K562 (cell line): ENCODE data around the gene KCNC3. TPM values are rescaled to one million over a fixed set of nuclear protein-coding genes. Genes with fewer than 3 reads are reported as not detected.

Experiments used
- ATAC-seq: fragments of 200-7000 bp; cut with Tn5 transposase; 3 replicates; pipeline ENCODE4 v1.9.1; 2020; ENCODE audit warnings: moderate library complexity
- BruUV-seq: library from RNA; stranded (reverse); fragments of 400-500 nt; replicated peaks from 2 replicates; lab custom pipeline; 2021; lab: Mats Ljungman, UMichigan
- CTCF ChIA-PET: fragments of 300-600 bp; formaldehyde crosslinking; extraction: SDS; loops from one replicate; lab custom pipeline; 2021; ENCODE audit warnings: low intra/inter-chr PET ratio; lab: Yijun Ruan, JAX
- POLR2A ChIA-PET: fragments of 300-600, 350-650 bp; sonication (Branson Sonifier 250); formaldehyde crosslinking; extraction: SDS; loops from one replicate; lab custom pipeline; 2021; ENCODE audit warnings: antibody characterized with exemption, inconsistent platforms; lab: Yijun Ruan, JAX
- DNase-seq, 4 experiments: peaks; one replicate each; pipeline versions ENCODE4 v3.0.0 to v3.0.0-alpha.2; 2011 to 2018; ENCODE audit warnings: low spot score in 3 of 4, mixed read lengths in 3 of 4; ENCODE audit errors: extremely low read depth in 1 of 4
- FAIRE-seq: peaks from 2 replicates; lab custom pipeline; 2011; peaks lifted over from hg19 to GRCh38; lab: Jason Lieb, UNC
- H2AFZ ChIP-seq: 2 replicates; pipeline ENCODE4 v1.6.0; 2011; ENCODE audit warnings: low read depth, low read length, control low read depth, inconsistent platforms
- H3K27ac ChIP-seq: fragments of 200-600 bp; 3 replicates; pipeline ENCODE4 v1.8.0; 2011; ENCODE audit warnings: low read depth, mild to moderate bottlenecking, control low read depth, inconsistent platforms, low read length, moderate library complexity, mixed read lengths; ENCODE audit errors: extremely low read depth
- H3K27me3 ChIP-seq, 2 experiments: fragments of 300-600 bp in 1 of 2; 2 replicates in 1 of 2; 3 replicates in 1 of 2; pipeline versions ENCODE4 v1.6.0 to v1.8.0; 2011; ENCODE audit warnings: inconsistent platforms in 2 of 2, low read length in 2 of 2, mild to moderate bottlenecking in 1 of 2, mixed read lengths in 1 of 2, moderate library complexity in 1 of 2; ENCODE audit not compliant: control insufficient read depth in 2 of 2, insufficient read depth in 2 of 2
- H3K36me3 ChIP-seq: fragments of 300-600 bp; 3 replicates; pipeline ENCODE4 v1.8.0; 2011; ENCODE audit warnings: mild to moderate bottlenecking, low read length, inconsistent platforms; ENCODE audit not compliant: control insufficient read depth, insufficient read depth
- H3K4me1 ChIP-seq, 2 experiments: fragments of 200-600 bp in 1 of 2; replicated peaks in 1 of 2; 2 replicates in 1 of 2; 3 replicates in 1 of 2; pipeline versions ENCODE4 v1.5.1 to v1.8.0; 2011; ENCODE audit warnings: inconsistent platforms in 2 of 2, low read length in 2 of 2, mild to moderate bottlenecking in 1 of 2, mixed read lengths in 1 of 2, moderate library complexity in 1 of 2; ENCODE audit not compliant: control insufficient read depth in 2 of 2, insufficient read depth in 2 of 2
- H3K4me2 ChIP-seq: 2 replicates; pipeline ENCODE4 v1.6.1; 2011; ENCODE audit warnings: low read length, control low read depth, inconsistent platforms, mixed read lengths; ENCODE audit not compliant: insufficient read depth
- H3K4me3 ChIP-seq: fragments of 200-600 bp; sonication (generic), shearing (Covaris generic); 2 replicates; pipeline ENCODE4 v1.5.1; 2016; ENCODE audit warnings: control low read depth, inconsistent platforms
- H3K79me2 ChIP-seq: fragments of 200-600 bp; 3 replicates; pipeline ENCODE4 v1.8.0; 2011; ENCODE audit warnings: low read length, inconsistent platforms; ENCODE audit not compliant: control insufficient read depth, insufficient read depth
- H3K9ac ChIP-seq, 2 experiments: 2 replicates each; pipeline versions ENCODE4 v1.6.0 to v1.6.1; 2011; ENCODE audit warnings: low read depth in 2 of 2, low read length in 2 of 2, control low read depth in 1 of 2, inconsistent platforms in 1 of 2, mild to moderate bottlenecking in 1 of 2, mixed read lengths in 1 of 2; ENCODE audit not compliant: insufficient read depth in 1 of 2
- H3K9me1 ChIP-seq: one replicate; pipeline ENCODE4 v1.6.0; 2011; ENCODE audit warnings: inconsistent platforms, mild to moderate bottlenecking, low read length, moderate library complexity; ENCODE audit not compliant: control insufficient read depth, insufficient read depth
- H3K9me3 ChIP-seq: replicated peaks from 2 replicates; pipeline ENCODE4 v1.5.1; 2011; ENCODE audit warnings: low read depth, low read length, inconsistent platforms; ENCODE audit not compliant: control insufficient read depth, insufficient read depth
- H4K20me1 ChIP-seq: replicated peaks from 2 replicates; pipeline ENCODE4 v1.6.1; 2011; ENCODE audit warnings: low read length, inconsistent platforms, mixed read lengths; ENCODE audit not compliant: control insufficient read depth, insufficient read depth
- CTCF ChIP-seq, 3 experiments: IDR thresholded peaks in 2 of 3; conservative IDR thresholded peaks in 1 of 3; 2 replicates each; pipeline ENCODE4 v1.5.1; 2011 to 2012; ENCODE audit warnings: low read length in 3 of 3, mild to moderate bottlenecking in 3 of 3, control low read depth in 2 of 3, improper control_type of control experiment in 1 of 3, inconsistent platforms in 1 of 3, low read depth in 1 of 3, mixed read lengths in 1 of 3, moderate library complexity in 1 of 3; ENCODE audit not compliant: insufficient read depth in 2 of 3
- ZC3H4 ChIP-seq: sonication (generic); formaldehyde crosslinking; IDR thresholded peaks from 2 replicates; pipeline ENCODE4 v1.9.0; 2021; ENCODE audit warnings: missing genetic modification reagents, borderline replicate concordance
- WGBS: fragments of 100-300 bp; shearing (Covaris generic); methylation state at CpG from one replicate; pipeline ENCODE4 v1.1.6; 2016; ENCODE audit warnings: low coverage, mixed read lengths; ENCODE audit not compliant: insufficient coverage; ENCODE audit errors: missing lambda C conversion rate; 5-methylcytosine and 5-hydroxymethylcytosine counted together
- in situ Hi-C: fragments of 300-500 bp; cut with MboI; formaldehyde crosslinking; loops from 4 replicates; pipeline ENCODE4 v1.15.0; 2018; ENCODE audit warnings: inconsistent platforms, mixed read lengths
- intact Hi-C: fragments of 100-400 bp; cut with micrococcal nuclease; formaldehyde crosslinking; loops from 2 replicates; pipeline ENCODE4 v1.14.2; 2022
- polyA plus RNA-seq, 8 experiments: library from polyadenylated mRNA; depleted of rRNA in 4 of 8; stranded (reverse) in 5 of 8; unstranded in 3 of 8; fragments of >200 nt; fragmentation: Nextera tagmentation in 2 of 8; fragmentation: Illumina TruSeq in 1 of 8; extraction: Ambion mirVana in 2 of 8; extraction: Trizol in 1 of 8; gene quantifications; 2 replicates each; pipeline versions ENCODE4 v1.2.1 to v1.2.3, GENCODE V29; 2011 to 2014; ENCODE audit warnings: inconsistent platforms in 1 of 8, missing spikeins in 1 of 8
- total RNA-seq, 7 experiments: library from RNA; depleted of rRNA in 6 of 7; stranded (reverse); fragments of >200 nt in 6 of 7; fragmentation: Illumina TruSeq in 2 of 7; extraction: Trizol in 2 of 7; gene quantifications; 2 replicates each; pipeline versions ENCODE4 v1.2.1 to v1.2.3, GENCODE V29; 2011 to 2021; ENCODE audit warnings: low replicate concordance in 1 of 7
- TF ChIP-seq, protein P1 (sequence below): IDR thresholded peaks from 2 replicates; pipeline ENCODE4 v1.6.1; 2011; ENCODE audit warnings: borderline replicate concordance, low read depth, mild to moderate bottlenecking, moderate library complexity, low read length; ENCODE audit not compliant: insufficient read depth, poor library complexity, severe bottlenecking
- TF ChIP-seq, protein P2 (sequence below): sonication (generic); formaldehyde crosslinking; IDR thresholded peaks from 2 replicates; pipeline ENCODE4 v1.8.1; 2023; ENCODE audit warnings: mild to moderate bottlenecking, missing genetic modification reagents

KCNC3 gene
- total and polyA plus RNA-seq, 9 of the 15 experiments (the other 6 are each of a cell fraction or from before 2014, with no cell fraction given): 0.03 to 26.2 (median 2.0) TPM

GRCh38 chr19:50276370-50277063 is 52.7 kb downstream of the KCNC3 start:
- no peak overlapping the region for H3K9ac ChIP-seq
- peaks cover 2% of the 10 kb centered on the region for H3K9me1 ChIP-seq
- H3K9me3 ChIP-seq: no peaks in the 10 kb centered on the region
- no peak overlapping the region for H3K4me2 ChIP-seq
- TF ChIP-seq ZC3H4 (CRISPR knock-in tag) (no peak), CTCF (IDR thresholded peaks at IDR 0.05 in 2 of 3, conservative IDR thresholded peaks at IDR 0.05 in 1 of 3; ENCODE audit: insufficient read depth in 2 of 3, low read depth in 1 of 3, low read length in 3 of 3) (peak; percentile 17 to 60 (median 39); a peak in 4 of 6 replicates)
- TF ChIP-seq, protein P1, sequence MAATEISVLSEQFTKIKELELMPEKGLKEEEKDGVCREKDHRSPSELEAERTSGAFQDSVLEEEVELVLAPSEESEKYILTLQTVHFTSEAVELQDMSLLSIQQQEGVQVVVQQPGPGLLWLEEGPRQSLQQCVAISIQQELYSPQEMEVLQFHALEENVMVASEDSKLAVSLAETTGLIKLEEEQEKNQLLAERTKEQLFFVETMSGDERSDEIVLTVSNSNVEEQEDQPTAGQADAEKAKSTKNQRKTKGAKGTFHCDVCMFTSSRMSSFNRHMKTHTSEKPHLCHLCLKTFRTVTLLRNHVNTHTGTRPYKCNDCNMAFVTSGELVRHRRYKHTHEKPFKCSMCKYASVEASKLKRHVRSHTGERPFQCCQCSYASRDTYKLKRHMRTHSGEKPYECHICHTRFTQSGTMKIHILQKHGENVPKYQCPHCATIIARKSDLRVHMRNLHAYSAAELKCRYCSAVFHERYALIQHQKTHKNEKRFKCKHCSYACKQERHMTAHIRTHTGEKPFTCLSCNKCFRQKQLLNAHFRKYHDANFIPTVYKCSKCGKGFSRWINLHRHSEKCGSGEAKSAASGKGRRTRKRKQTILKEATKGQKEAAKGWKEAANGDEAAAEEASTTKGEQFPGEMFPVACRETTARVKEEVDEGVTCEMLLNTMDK: peak; percentile 15
- TF ChIP-seq, protein P2, sequence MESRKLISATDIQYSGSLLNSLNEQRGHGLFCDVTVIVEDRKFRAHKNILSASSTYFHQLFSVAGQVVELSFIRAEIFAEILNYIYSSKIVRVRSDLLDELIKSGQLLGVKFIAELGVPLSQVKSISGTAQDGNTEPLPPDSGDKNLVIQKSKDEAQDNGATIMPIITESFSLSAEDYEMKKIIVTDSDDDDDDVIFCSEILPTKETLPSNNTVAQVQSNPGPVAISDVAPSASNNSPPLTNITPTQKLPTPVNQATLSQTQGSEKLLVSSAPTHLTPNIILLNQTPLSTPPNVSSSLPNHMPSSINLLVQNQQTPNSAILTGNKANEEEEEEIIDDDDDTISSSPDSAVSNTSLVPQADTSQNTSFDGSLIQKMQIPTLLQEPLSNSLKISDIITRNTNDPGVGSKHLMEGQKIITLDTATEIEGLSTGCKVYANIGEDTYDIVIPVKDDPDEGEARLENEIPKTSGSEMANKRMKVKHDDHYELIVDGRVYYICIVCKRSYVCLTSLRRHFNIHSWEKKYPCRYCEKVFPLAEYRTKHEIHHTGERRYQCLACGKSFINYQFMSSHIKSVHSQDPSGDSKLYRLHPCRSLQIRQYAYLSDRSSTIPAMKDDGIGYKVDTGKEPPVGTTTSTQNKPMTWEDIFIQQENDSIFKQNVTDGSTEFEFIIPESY (CRISPR knock-in tag): peak; percentile 75; the same call in 1 of the 2 replicates
- CTCF ChIA-PET: no interaction called here
- H3K36me3 ChIP-seq: no peaks in the 10 kb centered on the region
- peak in 2 of 4 experiments; percentile 24 to 30 for DNase-seq
- no peaks in the 10 kb centered on the region for H4K20me1 ChIP-seq
- H2AFZ ChIP-seq: no peak overlapping the region
- in situ Hi-C loops (no loop called here), intact Hi-C loops (no loop called here)
- FAIRE-seq: no peak
- H3K27ac ChIP-seq: no peak overlapping the region
- H3K27me3 ChIP-seq: peaks cover 8 to 36% of the 10 kb centered on the region in 2 experiments; a peak in 4 of 5 replicates
- POLR2A ChIA-PET: interaction anchor here (0.7 to 1.5 kb wide), 3 partner anchors 12 to 598 kb away, joined by 3 to 6 read pairs (median 3); no protein-coding TSS in a partner anchor
- H3K4me1 ChIP-seq: peaks cover 0 to 26% of the 10 kb centered on the region in 2 experiments; a peak in 2 of 5 replicates
- H3K4me3 ChIP-seq: no peak overlapping the region
- no TSS peak for BruUV-seq
- no peaks in the 10 kb centered on the region for H3K79me2 ChIP-seq
- 19% methylated on average over 10 of the region's 15 CpGs for WGBS
- peak; percentile 80 for ATAC-seq
